IPS-20b (cell line): Measurements from ENCODE around the gene SMAD4.

Experiments
- H3K27ac ChIP-seq: one replicate; pipeline ENCODE4 v1.5.1; 2013; ENCODE audit warnings: low read length
- H3K27me3 ChIP-seq: 2 replicates; pipeline ENCODE4 v1.6.1; 2013; ENCODE audit warnings: mild to moderate bottlenecking, low read length, inconsistent platforms; ENCODE audit not compliant: insufficient read depth
- H3K36me3 ChIP-seq: 2 replicates; pipeline ENCODE4 v1.6.1; 2013; ENCODE audit warnings: low read depth, mild to moderate bottlenecking, inconsistent platforms, low read length, moderate library complexity; ENCODE audit not compliant: insufficient read depth
- H3K4me1 ChIP-seq: 2 replicates; pipeline ENCODE4 v1.6.1; 2013; ENCODE audit warnings: mild to moderate bottlenecking, control low read depth, inconsistent platforms, low read length, moderate library complexity; ENCODE audit not compliant: insufficient read depth
- H3K4me3 ChIP-seq: 2 replicates; pipeline ENCODE4 v1.5.1; 2013; ENCODE audit warnings: mild to moderate bottlenecking, low read length, inconsistent platforms
- H3K9ac ChIP-seq: 2 replicates; pipeline ENCODE4 v1.6.1; 2013; ENCODE audit warnings: low read depth, mild to moderate bottlenecking, inconsistent platforms, low read length, moderate library complexity
- H3K9me3 ChIP-seq: 2 replicates; pipeline ENCODE4 v1.6.1; 2013; ENCODE audit warnings: mild to moderate bottlenecking, low read depth, low read length, inconsistent platforms; ENCODE audit not compliant: insufficient read depth

The SMAD4 gene

GRCh38 chr18:51028201-51028805, 1.7 kb upstream of the SMAD4 start:
- no peak overlapping the region for H3K27ac ChIP-seq
- peaks cover 8% of the 10 kb centered on the region; the same call in 1 of the 2 replicates for H3K36me3 ChIP-seq
- H3K4me3 ChIP-seq = peak overlapping the region; percentile 70
- H3K27me3 ChIP-seq = no peaks in the 10 kb centered on the region
- H3K9me3 ChIP-seq = no peaks in the 10 kb centered on the region
- peaks cover 33% of the 10 kb centered on the region for H3K4me1 ChIP-seq
- peak overlapping the region; percentile 74; the same call in 1 of the 2 replicates for H3K9ac ChIP-seq

- Histone ChIP-seq H3K4me1 (peaks cover 38% of the 10 kb centered on the region), H3K36me3 (peaks cover 8% of the 10 kb centered on the region; the same call in 1 of the 2 replicates), H3K4me3 (peak overlapping the region; percentile 70), H3K27me3 (no peaks in the 10 kb centered on the region), H3K9me3 (no peaks in the 10 kb centered on the region), H3K9ac (peak overlapping the region; percentile 74; the same call in 1 of the 2 replicates), H3K27ac (peak overlapping the region; percentile 2)
Observed at GRCh38 chr18:51029378-51029693, 677 bp upstream of the SMAD4 start.

GRCh38 chr18:51030537-51031258, 685 bp downstream of the SMAD4 start:
- Histone ChIP-seq H3K4me3 (peak overlapping the region; percentile 93), H3K27ac (peak overlapping the region; percentile 80), H3K9me3 (no peaks in the 10 kb centered on the region), H3K4me1 (peaks cover 38% of the 10 kb centered on the region), H3K36me3 (peaks cover 9% of the 10 kb centered on the region; the same call in 1 of the 2 replicates), H3K9ac (peak overlapping the region; percentile 77), H3K27me3 (no peaks in the 10 kb centered on the region)

GRCh38 chr18:51032193-51032592, 2.2 kb downstream of the SMAD4 start:
- peak overlapping the region; percentile 65; the same call in 1 of the 2 replicates for H3K9ac ChIP-seq
- no peaks in the 10 kb centered on the region for H3K27me3 ChIP-seq
- no peaks in the 10 kb centered on the region for H3K9me3 ChIP-seq
- H3K4me3 ChIP-seq = peak overlapping the region; percentile 93
- peaks cover 3% of the 10 kb centered on the region; the same call in 1 of the 2 replicates for H3K36me3 ChIP-seq
- peaks cover 42% of the 10 kb centered on the region for H3K4me1 ChIP-seq
- H3K27ac ChIP-seq = no peak overlapping the region

GRCh38 chr18:51037230-51037629, 7.2 kb downstream of the SMAD4 start:
- H3K9ac ChIP-seq = no peak overlapping the region
- no peak overlapping the region for H3K4me3 ChIP-seq
- no peaks in the 10 kb centered on the region for H3K27me3 ChIP-seq
- H3K36me3 ChIP-seq = peaks cover 3% of the 10 kb centered on the region; the same call in 1 of the 2 replicates
- no peaks in the 10 kb centered on the region for H3K9me3 ChIP-seq
- no peak overlapping the region for H3K27ac ChIP-seq
- H3K4me1 ChIP-seq = peaks cover 45% of the 10 kb centered on the region; the same call in 1 of the 2 replicates

GRCh38 chr18:51038110-51038509, 8.1 kb downstream of the SMAD4 start:
- H3K4me1 ChIP-seq = peaks cover 44% of the 10 kb centered on the region; the same call in 1 of the 2 replicates
- H3K27me3 ChIP-seq = no peaks in the 10 kb centered on the region
- peaks cover 3% of the 10 kb centered on the region; the same call in 1 of the 2 replicates for H3K36me3 ChIP-seq
- H3K9ac ChIP-seq = no peak overlapping the region; the same call in 1 of the 2 replicates
- no peak overlapping the region for H3K27ac ChIP-seq
- no peak overlapping the region for H3K4me3 ChIP-seq
- H3K9me3 ChIP-seq = no peaks in the 10 kb centered on the region

- Histone ChIP-seq H3K9ac (no peak overlapping the region), H3K4me1 (peaks cover 40% of the 10 kb centered on the region; the same call in 1 of the 2 replicates), H3K27me3 (no peaks in the 10 kb centered on the region), H3K4me3 (no peak overlapping the region; the same call in 1 of the 2 replicates), H3K36me3 (0 out of 2 replicates have a peak, but pooled peaks cover 3% of the 10 kb centered on the region), H3K9me3 (no peaks in the 10 kb centered on the region), H3K27ac (no peak overlapping the region)
Observed at GRCh38 chr18:51039138-51040112, 9.4 kb downstream of the SMAD4 start.

- peaks cover 1% of the 10 kb centered on the region; the same call in 1 of the 2 replicates for H3K36me3 ChIP-seq
- H3K27ac ChIP-seq = no peak overlapping the region
- no peak overlapping the region for H3K9ac ChIP-seq
- H3K4me1 ChIP-seq = peaks cover 53% of the 10 kb centered on the region
- no peaks in the 10 kb centered on the region for H3K27me3 ChIP-seq
- no peak overlapping the region for H3K4me3 ChIP-seq
- no peaks in the 10 kb centered on the region for H3K9me3 ChIP-seq
Observed at GRCh38 chr18:51041677-51042352, 11.8 kb downstream of the SMAD4 start.

- Histone ChIP-seq H3K4me3 (peak overlapping the region; percentile 11; the same call in 1 of the 2 replicates), H3K36me3 (peaks cover 28% of the 10 kb centered on the region; the same call in 1 of the 2 replicates), H3K27me3 (no peaks in the 10 kb centered on the region), H3K4me1 (peaks cover 49% of the 10 kb centered on the region), H3K27ac (no peak overlapping the region), H3K9ac (peak overlapping the region; percentile 19; the same call in 1 of the 2 replicates), H3K9me3 (no peaks in the 10 kb centered on the region)
Observed at GRCh38 chr18:51044928-51045585, 15.0 kb downstream of the SMAD4 start.

- H3K9ac ChIP-seq = no peak overlapping the region
- H3K9me3 ChIP-seq = no peaks in the 10 kb centered on the region
- H3K4me3 ChIP-seq = no peak overlapping the region
- H3K36me3 ChIP-seq = peaks cover 52% of the 10 kb centered on the region
- H3K27me3 ChIP-seq = no peaks in the 10 kb centered on the region
- H3K4me1 ChIP-seq = peaks cover 34% of the 10 kb centered on the region
- no peak overlapping the region for H3K27ac ChIP-seq
Observed at GRCh38 chr18:51048190-51048589, 18.2 kb downstream of the SMAD4 start.
